ENCODE measurements around the gene MAN1C1.

Gene MAN1C1

DNA sequence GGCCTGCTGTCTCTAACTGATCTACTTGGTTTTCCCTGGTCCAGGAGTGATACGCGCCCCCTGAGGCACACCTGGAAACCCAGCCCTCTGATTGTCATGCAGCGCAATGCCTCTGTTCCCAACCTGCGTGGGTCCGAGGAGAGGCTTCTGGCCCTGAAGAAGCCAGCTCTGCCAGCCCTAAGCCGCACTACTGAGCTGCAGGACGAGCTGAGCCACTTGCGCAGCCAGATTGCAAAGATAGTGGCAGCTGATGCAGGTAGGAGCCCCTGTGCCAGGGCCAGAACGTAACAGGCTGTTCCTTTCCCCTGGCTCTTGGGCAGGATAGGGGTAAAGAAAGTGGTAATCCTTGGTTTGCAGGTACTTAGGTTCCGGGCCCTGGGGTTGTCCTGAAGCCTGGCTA lies 210.0 kb downstream of the MAN1C1 start:
- no peak for DNase-seq

DNA sequence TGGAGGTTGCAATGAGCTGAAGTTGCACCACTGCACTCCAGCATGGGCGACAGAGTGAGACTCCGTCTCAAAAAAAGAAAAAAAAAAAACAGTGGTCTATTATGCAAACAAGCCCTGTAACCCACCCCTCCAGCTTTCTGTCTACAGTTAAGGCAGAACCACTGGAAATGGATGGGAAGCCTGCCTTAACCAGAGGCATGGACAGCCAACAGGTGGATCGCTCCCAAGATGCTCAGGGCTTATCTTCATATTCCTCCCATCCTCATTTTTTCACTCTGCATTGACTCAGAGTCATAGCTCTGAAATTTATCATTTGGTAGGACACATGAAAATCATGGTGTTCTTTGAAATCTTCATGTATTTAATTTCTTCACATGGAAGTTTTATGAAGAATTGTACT lies 211.9 kb downstream of the MAN1C1 start:
- no peak for DNase-seq

DNA sequence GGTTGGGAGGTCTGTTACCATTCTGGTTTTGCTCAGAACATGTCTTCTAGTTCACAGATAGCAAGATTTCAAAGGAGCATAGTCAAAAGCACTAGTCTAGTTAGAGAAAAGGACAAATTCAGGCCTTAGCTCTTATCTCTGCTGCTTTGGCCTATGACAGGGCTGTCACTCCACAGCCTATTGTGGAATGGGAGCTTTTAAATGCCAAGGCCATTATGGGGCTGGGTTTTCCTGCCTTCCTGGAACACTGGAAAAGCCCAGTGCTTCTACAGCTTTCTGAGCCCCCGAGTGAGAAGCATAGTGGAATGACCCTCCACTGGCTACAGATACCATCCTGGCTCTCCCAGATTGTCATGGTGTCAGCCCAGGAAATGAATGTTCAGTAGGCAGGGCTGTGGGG lies 212.5 kb downstream of the MAN1C1 start:
- no peak for DNase-seq

DNA sequence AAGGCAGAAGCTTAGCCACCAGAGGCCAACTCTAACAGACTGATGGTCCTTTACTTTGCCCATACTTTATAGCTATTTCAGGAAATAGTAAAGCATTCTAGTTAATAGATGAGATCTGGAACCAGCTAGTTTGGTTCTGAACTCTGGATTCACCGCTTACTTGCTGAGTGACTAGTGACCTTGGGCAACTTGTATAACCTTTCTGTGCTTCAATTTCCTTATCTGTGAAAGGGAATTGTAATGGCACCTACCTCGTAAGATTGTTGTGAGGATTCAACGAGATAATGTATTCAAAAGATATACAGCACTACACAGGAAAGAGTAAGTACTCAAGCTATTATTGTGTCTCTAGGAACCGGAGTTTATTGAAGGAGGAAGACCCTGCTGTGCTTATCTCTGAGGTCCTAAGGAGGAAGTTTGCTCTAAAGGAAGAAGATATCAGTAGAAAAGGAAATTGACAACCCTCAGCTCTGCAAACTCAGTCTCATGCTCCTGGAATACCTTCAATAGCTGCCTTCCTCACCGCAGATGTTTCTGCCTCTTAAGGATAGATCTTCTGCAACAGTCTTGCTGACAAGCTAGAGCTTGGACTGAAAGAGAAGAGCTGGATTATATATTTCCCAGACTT lies 215.1 kb downstream of the MAN1C1 start:
- no peak for DNase-seq

DNA sequence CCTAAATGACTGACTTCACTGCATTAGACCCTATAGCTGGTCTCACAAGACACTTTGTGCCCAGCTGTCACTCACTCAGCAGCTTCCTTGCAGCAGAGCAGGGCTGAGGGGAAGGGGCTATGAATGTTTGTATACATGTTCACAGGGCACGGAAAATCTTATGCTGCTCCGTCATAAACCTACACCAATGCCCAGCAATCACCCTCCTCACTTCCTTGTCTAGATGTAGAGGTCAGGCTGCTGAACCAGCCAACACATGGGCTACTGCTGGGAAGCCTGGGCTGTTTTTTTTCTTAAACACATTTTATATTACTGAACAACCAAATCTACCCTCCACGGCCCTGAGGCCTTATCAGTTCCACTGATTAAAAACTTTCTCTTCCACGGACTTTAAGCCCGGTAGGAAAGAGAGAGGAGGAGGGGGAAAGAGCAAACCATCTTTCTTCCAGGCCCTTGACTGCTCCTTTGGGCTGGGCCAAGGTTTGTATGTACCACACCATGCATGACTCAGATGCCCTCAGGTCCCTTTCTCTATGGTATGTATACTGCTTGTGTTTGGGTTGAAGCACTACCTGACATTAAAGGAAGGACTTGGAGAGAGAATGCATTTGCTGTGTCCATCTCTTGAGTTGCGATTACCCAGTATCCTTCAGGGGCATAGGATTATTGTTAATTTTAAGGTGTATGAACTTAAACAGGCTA lies 215.9 kb downstream of the MAN1C1 start:
- no peak for DNase-seq

DNA sequence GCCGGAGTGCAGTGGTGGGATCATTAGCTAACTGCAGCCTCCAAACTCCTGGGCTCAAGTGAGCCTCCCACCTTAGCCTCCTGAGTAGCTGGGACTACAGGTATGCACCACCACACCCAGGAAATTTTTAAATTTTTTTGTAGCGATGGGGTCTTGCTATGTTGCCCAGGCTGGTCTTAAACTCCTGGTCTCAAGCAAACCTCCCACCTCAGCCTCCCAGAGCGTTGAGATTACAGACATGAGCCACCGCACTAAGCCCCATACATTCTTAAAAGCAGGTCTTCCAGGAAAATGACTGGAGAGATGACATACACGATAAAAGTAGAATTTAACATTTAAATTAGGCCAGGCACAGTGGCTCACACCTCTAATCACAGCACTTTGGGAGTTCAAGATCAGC lies 216.6 kb downstream of the MAN1C1 start:
- DNase-seq, result no peak

All from NCI-H1436 (cell line).